ENCODE measurements around the gene SPOCK3. TPM values are rescaled to one million over a fixed set of nuclear protein-coding genes. Genes with fewer than 3 reads are reported as not detected.
"Not testable (repeated sequence)": the region's sequence is repeated elsewhere in the genome, so short reads cannot be mapped to it uniquely, and the experiment has no call there.

SPOCK3 gene
- total RNA-seq, 1 experiment from 2014 or later = not detected

DNA sequence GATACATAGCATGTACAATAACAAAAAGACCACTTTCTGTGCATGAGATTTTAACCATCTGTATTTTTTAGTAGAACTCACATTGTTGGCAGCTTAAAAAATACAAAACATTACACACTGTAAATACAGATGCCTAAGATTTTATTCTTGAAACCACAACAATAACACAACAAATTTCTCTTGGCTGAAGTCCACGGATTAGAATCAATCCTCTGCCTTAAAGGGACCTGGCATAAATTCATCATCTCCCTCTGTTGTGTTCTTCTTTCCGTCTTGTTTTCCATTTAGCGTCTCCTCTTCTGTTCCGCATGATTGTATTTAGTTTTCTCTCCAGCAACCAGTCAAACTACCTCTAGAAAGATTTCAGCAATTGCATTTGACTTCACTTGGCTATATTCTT is 231.0 kb downstream of the SPOCK3 start:
- in situ Hi-C loops (cut with HindIII; ENCODE audit: low pct_unique_long_range_greater_than_20kb, low sequenced_read_pairs) = no loop called here
- no peak for DNase-seq (ENCODE audit: low read depth, low spot score)

DNA sequence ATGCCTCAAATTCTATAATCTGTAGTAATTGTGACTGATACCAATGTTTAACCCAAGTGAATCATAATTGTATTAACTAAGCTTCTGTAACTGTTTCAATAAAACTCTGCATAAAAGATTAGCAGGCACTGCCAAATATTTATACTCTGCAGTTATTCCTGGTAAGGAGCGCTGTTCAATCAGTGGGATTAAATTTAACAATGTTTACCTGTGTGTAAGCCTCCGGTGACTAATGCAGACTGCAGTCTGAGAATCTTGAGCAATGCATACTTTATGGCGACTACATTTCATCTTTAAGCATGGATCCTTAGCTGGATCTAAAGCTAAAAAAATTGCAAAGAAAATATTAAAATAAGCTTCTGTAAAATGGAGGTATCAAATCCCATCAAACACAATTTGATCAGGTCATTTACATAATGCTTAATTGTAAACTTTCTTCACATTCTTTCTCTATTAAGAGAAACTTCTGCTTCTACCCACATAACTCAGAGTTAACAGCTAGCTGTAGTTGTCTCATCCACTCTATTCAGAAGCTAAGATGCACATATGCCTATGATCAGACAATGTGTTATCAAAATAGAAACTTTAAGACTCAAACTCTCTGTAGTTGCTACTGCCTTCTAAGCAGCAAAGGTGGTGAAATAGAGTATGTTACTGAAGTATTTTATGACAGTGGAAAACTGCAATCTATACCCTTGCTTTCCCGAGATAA is 234.0 kb downstream of the SPOCK3 start:
- in situ Hi-C loops (cut with HindIII; ENCODE audit: low pct_unique_long_range_greater_than_20kb, low sequenced_read_pairs) = no loop called here
- no peak for DNase-seq (ENCODE audit: low read depth, low spot score)

DNA sequence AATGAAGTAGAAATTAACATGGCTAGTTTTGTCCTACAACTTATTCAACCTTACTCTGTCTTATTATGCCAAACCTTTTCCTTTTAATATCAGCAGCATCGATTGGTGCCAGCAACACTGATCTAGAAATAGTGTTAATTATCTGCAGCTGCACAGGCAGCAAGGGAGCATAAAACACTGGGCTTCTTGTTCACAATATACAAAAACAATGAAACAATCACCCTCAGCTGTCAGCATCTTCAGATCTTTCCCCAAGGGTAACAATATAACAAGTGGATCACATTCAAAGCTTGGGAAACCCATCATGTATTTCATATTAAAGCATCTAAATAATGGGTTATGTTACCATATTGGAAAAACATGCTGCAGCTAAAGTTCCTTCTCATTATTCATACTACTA is 238.1 kb downstream of the SPOCK3 start:
- no peak for DNase-seq (ENCODE audit: low read depth, low spot score)
- in situ Hi-C loops (cut with HindIII; ENCODE audit: low pct_unique_long_range_greater_than_20kb, low sequenced_read_pairs) = no loop called here

- in situ Hi-C loops (cut with HindIII; ENCODE audit: low pct_unique_long_range_greater_than_20kb, low sequenced_read_pairs) = no loop called here
- no peak for DNase-seq (ENCODE audit: low read depth, low spot score)
Measured at GRCh38 chr4:166994686-166995085, 239.6 kb downstream of the SPOCK3 start.

GRCh38 chr4:166991006-166991561 is 243.2 kb downstream of the SPOCK3 start:
- no peak for DNase-seq (ENCODE audit: low read depth, low spot score)
- in situ Hi-C loops (cut with HindIII; ENCODE audit: low pct_unique_long_range_greater_than_20kb, low sequenced_read_pairs) = no loop called here

- DNase-seq (ENCODE audit: low read depth, low spot score) = no peak
- in situ Hi-C loops (cut with HindIII; ENCODE audit: low pct_unique_long_range_greater_than_20kb, low sequenced_read_pairs) = no loop called here
Measured at GRCh38 chr4:166989886-166990285, 244.4 kb downstream of the SPOCK3 start.

DNA sequence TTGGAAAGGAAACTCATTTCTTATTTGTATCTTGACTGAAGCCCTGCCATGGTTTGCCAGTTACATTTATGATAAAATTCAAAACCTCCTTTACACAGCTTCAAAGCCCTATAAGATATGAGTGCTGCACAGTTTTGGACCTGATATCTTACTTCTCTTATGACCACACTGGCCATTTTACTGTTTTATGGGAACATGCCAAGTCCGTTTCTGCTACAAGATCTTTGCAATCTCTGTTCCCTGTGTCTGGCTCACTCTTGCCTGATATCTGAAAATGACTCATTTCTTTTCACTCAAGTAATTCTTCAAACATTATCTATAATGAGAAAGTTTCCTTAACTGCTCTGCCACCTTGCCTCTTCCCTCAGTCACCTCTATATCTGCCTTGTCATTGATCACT is 247.3 kb downstream of the SPOCK3 start:
- in situ Hi-C loops (cut with HindIII; ENCODE audit: low pct_unique_long_range_greater_than_20kb, low sequenced_read_pairs) = no loop called here
- DNase-seq (ENCODE audit: low read depth, low spot score) = no peak

GRCh38 chr4:166981847-166982246 is 252.4 kb downstream of the SPOCK3 start:
- in situ Hi-C loops (cut with HindIII; ENCODE audit: low pct_unique_long_range_greater_than_20kb, low sequenced_read_pairs) = no loop called here
- DNase-seq (ENCODE audit: low read depth, low spot score) = no peak

DNA sequence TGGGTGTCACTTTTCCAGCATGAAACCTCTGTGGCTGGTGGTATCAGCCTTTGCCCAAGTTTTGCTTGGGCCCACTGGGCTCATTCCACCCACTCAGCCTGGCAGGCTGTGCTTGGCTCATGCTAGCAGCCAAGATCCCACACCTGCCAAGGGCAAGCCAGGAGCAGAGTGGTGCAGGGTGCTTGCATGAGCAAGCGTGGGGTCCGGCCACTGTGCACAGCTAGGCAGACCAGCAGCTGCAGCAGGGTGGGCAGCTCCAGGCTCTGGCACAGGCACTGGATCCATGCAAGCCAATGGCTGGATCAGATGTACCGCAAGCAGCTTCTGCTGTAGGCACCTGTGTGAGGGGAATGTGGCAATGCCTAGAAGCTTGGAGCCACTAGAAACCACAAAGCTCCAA is 253.9 kb downstream of the SPOCK3 start:
- no peak for DNase-seq (ENCODE audit: low read depth, low spot score)
- in situ Hi-C loops (cut with HindIII; ENCODE audit: low pct_unique_long_range_greater_than_20kb, low sequenced_read_pairs) = no loop called here

DNA sequence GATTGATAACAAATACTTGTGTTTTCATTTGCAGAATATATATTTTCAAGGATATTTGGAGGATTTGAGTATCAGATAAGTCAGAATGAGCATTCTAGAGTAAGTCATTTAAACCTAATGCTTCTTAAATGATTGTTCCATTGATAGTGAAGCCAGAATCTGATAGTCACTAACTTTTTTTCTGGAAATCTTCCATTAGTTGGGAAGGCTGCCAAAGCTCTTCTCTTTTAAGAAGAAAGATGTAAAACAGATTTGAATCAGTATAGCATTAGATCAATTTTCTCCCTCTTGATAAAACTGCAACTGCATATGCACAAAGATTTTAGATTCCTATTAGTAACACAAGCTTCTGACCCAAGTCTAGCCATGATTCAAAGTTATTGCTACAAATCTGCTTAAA is 256.7 kb downstream of the SPOCK3 start:
- in situ Hi-C loops (cut with HindIII; ENCODE audit: low pct_unique_long_range_greater_than_20kb, low sequenced_read_pairs) = no loop called here
- DNase-seq (ENCODE audit: low read depth, low spot score) = no peak

- no peak for DNase-seq (ENCODE audit: low read depth, low spot score)
- in situ Hi-C loops (cut with HindIII; ENCODE audit: low pct_unique_long_range_greater_than_20kb, low sequenced_read_pairs) = no loop called here
Measured at GRCh38 chr4:166972071-166972470, 262.2 kb downstream of the SPOCK3 start.

DNA sequence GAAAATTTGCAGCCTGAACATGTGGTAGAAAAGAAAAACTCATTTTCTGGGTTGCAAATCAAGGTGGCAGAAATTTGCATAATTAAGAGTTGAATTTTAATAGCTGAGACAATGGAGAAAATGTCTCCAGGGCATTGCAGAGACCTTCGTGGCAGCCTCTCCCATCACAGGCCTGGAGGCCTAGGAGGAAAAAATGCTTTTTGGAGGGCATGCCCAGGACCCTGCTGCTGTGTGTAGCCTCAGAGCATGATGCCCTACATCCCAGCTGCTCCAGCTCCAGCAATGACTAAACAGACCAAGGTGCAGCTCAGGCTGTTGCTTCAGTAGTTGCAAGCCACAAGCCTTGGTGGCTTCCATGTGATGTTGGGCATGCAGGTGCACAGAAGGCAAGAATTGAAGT is 266.1 kb downstream of the SPOCK3 start:
- in situ Hi-C loops (cut with HindIII; ENCODE audit: low pct_unique_long_range_greater_than_20kb, low sequenced_read_pairs); DNase-seq (ENCODE audit: low read depth, low spot score): not testable (repeated sequence)

GRCh38 chr4:166965562-166965961 is 268.7 kb downstream of the SPOCK3 start:
- DNase-seq (ENCODE audit: low read depth, low spot score) = no peak
- in situ Hi-C loops (cut with HindIII; ENCODE audit: low pct_unique_long_range_greater_than_20kb, low sequenced_read_pairs) = no loop called here

- in situ Hi-C loops (cut with HindIII; ENCODE audit: low pct_unique_long_range_greater_than_20kb, low sequenced_read_pairs) = no loop called here
- DNase-seq (ENCODE audit: low read depth, low spot score) = no peak
Measured at GRCh38 chr4:166957451-166957850, 276.8 kb downstream of the SPOCK3 start.

DNA sequence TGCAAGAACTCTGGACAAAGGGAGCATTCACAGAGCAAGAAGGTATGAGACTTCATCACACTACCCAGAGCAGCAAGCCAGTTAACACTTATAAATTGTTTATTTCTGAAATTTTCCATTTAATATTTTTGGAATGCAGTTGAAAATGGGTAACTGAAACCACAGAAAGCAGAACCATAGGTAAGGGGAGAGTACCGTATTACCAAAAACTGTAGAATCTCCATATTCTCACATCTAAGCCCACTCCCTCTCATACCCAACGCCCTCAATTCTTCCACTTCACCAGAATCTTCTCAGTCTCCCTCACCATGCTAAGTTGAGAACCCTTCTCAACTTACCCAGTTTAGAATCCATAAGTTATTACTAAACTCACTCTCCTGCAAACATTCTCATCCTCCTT is 277.8 kb downstream of the SPOCK3 start:
- in situ Hi-C loops (cut with HindIII; ENCODE audit: low pct_unique_long_range_greater_than_20kb, low sequenced_read_pairs) = no loop called here
- DNase-seq (ENCODE audit: low read depth, low spot score) = no peak

DNA sequence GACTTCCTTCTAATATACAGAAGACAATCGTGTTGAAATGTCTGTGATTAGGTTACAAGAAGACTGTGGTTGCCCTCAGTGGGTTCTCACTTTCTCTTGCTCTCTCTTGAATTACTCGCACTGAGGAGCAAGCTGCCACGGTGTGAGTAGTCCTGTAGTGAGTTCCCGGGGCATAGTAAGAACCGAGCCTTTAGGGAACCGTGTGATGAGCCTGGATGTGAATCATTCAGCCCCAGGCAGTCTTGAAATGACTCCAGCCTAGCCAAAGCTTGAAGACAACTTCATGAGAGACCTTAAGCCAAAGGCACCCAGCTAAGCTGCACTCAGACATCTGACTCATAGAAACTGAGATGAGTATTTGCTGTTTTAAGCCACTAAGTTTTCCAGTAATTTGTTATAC is 292.7 kb downstream of the SPOCK3 start:
- in situ Hi-C loops (cut with HindIII; ENCODE audit: low pct_unique_long_range_greater_than_20kb, low sequenced_read_pairs) = no loop called here

GRCh38 chr4:166930464-166930863 is 303.8 kb downstream of the SPOCK3 start:
- no peak for DNase-seq (ENCODE audit: low read depth, low spot score)
- in situ Hi-C loops (cut with HindIII; ENCODE audit: low pct_unique_long_range_greater_than_20kb, low sequenced_read_pairs) = no loop called here

More for the DNA sequence above, 292.7 kb downstream of the SPOCK3 start:
- no peak for DNase-seq (ENCODE audit: low read depth, low spot score)

GRCh38 chr4:166924424-166924823 is 309.9 kb downstream of the SPOCK3 start:
- in situ Hi-C loops (cut with HindIII; ENCODE audit: low pct_unique_long_range_greater_than_20kb, low sequenced_read_pairs) = no loop called here
- no peak for DNase-seq (ENCODE audit: low read depth, low spot score)

DNA sequence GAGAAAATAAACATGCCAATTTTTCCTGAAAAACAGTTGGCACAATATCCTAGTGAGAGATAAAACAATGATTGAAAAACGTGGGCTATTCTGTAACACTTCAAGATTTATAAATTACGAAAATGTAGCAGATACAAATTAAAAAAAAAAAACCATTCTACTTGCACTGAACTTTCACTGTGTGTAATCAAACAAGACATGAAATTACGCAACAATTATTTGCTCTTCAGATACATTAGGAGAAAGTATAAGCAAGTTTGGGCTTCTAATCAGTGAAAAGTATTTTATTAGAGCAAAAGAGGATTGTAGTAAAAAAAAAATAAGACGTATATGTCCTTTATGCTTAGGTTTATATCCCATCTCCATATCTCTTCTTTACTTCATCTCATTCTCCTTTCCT is 320.4 kb downstream of the SPOCK3 start:
- no peak for DNase-seq (ENCODE audit: low read depth, low spot score)
- in situ Hi-C loops (cut with HindIII; ENCODE audit: low pct_unique_long_range_greater_than_20kb, low sequenced_read_pairs) = no loop called here
